Measurements from ENCODE around the gene UNC80.

- TF ChIP-seq CTCF (IDR thresholded peaks at IDR 0.05; ENCODE audit: poor library complexity) (no peak), EZH2phosphoT487 (IDR thresholded peaks at IDR 0.05; ENCODE audit: low read depth, severe bottlenecking, unreplicated experiment) (no peak)
These were observed 10.1 kb upstream of the UNC80 start for GRCh38 chr2:209761566-209761965.

All from hepatocyte (in vitro differentiated cells).